Hepatocyte (in vitro differentiated cells): Measurements from ENCODE around the gene ELK4. TPM values are rescaled to one million over a fixed set of nuclear protein-coding genes. Genes with fewer than 3 reads are reported as not detected.

Source experiments
- DNase-seq: peaks from one replicate; pipeline ENCODE4 v3.0.0-alpha.2; 2016; ENCODE audit warnings: low spot score
- H2AFZ ChIP-seq: fragments of 200-600 bp; sonication (generic); 2 replicates; pipeline ENCODE4 v1.6.0; 2016; ENCODE audit warnings: antibody characterized with exemption, mild to moderate bottlenecking
- H3K27ac ChIP-seq: fragments of 200-600 bp; sonication (generic); 2 replicates; pipeline ENCODE4 v1.5.1; 2016; ENCODE audit warnings: mild to moderate bottlenecking
- H3K27me3 ChIP-seq: fragments of 200-600 bp; sonication (generic); 2 replicates; pipeline ENCODE4 v1.6.1; 2016
- H3K36me3 ChIP-seq: fragments of 200-600 bp; sonication (generic); replicated peaks from 2 replicates; pipeline ENCODE4 v1.5.1; 2016; ENCODE audit warnings: low read depth; ENCODE audit not compliant: insufficient read depth
- H3K4me1 ChIP-seq: fragments of 200-600 bp; sonication (generic); 2 replicates; pipeline ENCODE4 v1.5.1; 2016; ENCODE audit warnings: mild to moderate bottlenecking, moderate library complexity; ENCODE audit not compliant: insufficient read depth
- H3K4me2 ChIP-seq: fragments of 200-600 bp; sonication (generic); 2 replicates; pipeline ENCODE4 v1.6.0; 2016
- H3K4me3 ChIP-seq: fragments of 200-600 bp; sonication (generic); 2 replicates; pipeline ENCODE4 v1.5.1; 2016; ENCODE audit warnings: mild to moderate bottlenecking
- H3K79me2 ChIP-seq: fragments of 200-600 bp; sonication (generic); 2 replicates; pipeline ENCODE4 v1.6.0; 2017; ENCODE audit warnings: mild to moderate bottlenecking
- H3K9me2 ChIP-seq: fragments of 200-600 bp; sonication (generic); replicated peaks from 2 replicates; pipeline ENCODE4 v1.6.0; 2017; ENCODE audit warnings: mild to moderate bottlenecking; ENCODE audit not compliant: insufficient read depth
- H3K9me3 ChIP-seq: fragments of 200-600 bp; sonication (generic); 2 replicates; pipeline ENCODE4 v1.5.1; 2016; ENCODE audit warnings: low read depth, mild to moderate bottlenecking
- H4K20me1 ChIP-seq: fragments of 200-600 bp; sonication (generic); 2 replicates; pipeline ENCODE4 v1.6.0; 2016; ENCODE audit warnings: mild to moderate bottlenecking; ENCODE audit not compliant: insufficient read depth, poor library complexity, severe bottlenecking
- EZH2 ChIP-seq: fragments of 200-600 bp; sonication (generic); IDR thresholded peaks from 2 replicates; pipeline ENCODE4 v1.6.1; 2016; ENCODE audit warnings: antibody characterized with exemption, mild to moderate bottlenecking, borderline replicate concordance
- EZH2phosphoT487 ChIP-seq: fragments of 200-600 bp; sonication (generic); IDR thresholded peaks from one replicate; pipeline ENCODE4 v1.6.1; 2018; ENCODE audit warnings: antibody characterized with exemption, mild to moderate bottlenecking, low read depth, moderate library complexity; ENCODE audit not compliant: unreplicated experiment, severe bottlenecking
- WGBS: methylation state at CpG from one replicate; pipeline ENCODE4 v1.1.6; 2016; ENCODE audit warnings: low lambda C conversion rate; ENCODE audit errors: missing lambda C conversion rate; 5-methylcytosine and 5-hydroxymethylcytosine counted together
- polyA plus RNA-seq: library from polyadenylated mRNA; unstranded; fragments of >200 nt; fragmentation: Nextera tagmentation; extraction: Ambion mirVana; gene quantifications from 2 replicates; pipeline ENCODE4 v1.2.1, GENCODE V29; 2016
- total RNA-seq: library from RNA; depleted of rRNA; stranded (reverse); fragments of >200 nt; gene quantifications from 2 replicates; pipeline ENCODE4 v1.2.3, GENCODE V29; 2014
- TF ChIP-seq, protein P1 (sequence below): fragments of 200-600 bp; sonication (generic); IDR thresholded peaks from 2 replicates; pipeline ENCODE4 v1.5.1; 2016; ENCODE audit warnings: antibody characterized with exemption, mild to moderate bottlenecking; ENCODE audit not compliant: poor library complexity

Gene ELK4
- total and polyA plus RNA-seq, 2 experiments from 2014 or later, result 6.1 to 19.1 TPM

DNA sequence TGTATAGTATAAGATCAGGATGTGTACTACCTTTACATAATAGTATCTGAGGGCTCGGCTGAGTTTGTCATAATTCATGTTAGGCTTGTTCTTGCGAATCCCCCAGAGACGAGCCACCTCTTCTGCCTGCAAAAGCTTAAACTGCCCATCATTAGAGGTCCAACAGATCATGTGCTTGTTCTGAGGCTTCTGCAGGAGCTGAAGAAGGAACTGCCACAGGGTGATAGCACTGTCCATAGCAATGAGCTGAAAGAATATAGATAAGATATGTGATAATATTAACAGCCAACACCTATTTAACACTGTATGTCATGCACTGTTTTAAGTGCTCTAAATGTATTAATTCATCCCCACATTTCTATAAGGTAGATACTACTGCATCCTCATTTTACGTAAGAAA, 8.2 kb downstream of the ELK4 start:
- WGBS, result 97% methylated on average over 4 of the region's 4 CpGs
- Histone ChIP-seq H3K36me3 (no peaks in the 10 kb centered on the region), H3K9me2 (no peaks in the 10 kb centered on the region), H3K27me3 (no peaks in the 10 kb centered on the region), H3K79me2 (peaks cover 78% of the 10 kb centered on the region), H3K9me3 (no peaks in the 10 kb centered on the region), H2AFZ (no peak overlapping the region), H3K4me1 (no peaks in the 10 kb centered on the region), H4K20me1 (peaks cover 2% of the 10 kb centered on the region), H3K27ac (no peak overlapping the region), H3K4me3 (no peak overlapping the region), H3K4me2 (no peak overlapping the region)
- TF ChIP-seq EZH2 (no peak), EZH2phosphoT487 (no peak)
- TF ChIP-seq, protein P1, sequence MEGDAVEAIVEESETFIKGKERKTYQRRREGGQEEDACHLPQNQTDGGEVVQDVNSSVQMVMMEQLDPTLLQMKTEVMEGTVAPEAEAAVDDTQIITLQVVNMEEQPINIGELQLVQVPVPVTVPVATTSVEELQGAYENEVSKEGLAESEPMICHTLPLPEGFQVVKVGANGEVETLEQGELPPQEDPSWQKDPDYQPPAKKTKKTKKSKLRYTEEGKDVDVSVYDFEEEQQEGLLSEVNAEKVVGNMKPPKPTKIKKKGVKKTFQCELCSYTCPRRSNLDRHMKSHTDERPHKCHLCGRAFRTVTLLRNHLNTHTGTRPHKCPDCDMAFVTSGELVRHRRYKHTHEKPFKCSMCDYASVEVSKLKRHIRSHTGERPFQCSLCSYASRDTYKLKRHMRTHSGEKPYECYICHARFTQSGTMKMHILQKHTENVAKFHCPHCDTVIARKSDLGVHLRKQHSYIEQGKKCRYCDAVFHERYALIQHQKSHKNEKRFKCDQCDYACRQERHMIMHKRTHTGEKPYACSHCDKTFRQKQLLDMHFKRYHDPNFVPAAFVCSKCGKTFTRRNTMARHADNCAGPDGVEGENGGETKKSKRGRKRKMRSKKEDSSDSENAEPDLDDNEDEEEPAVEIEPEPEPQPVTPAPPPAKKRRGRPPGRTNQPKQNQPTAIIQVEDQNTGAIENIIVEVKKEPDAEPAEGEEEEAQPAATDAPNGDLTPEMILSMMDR, result no peak
- no peak for DNase-seq

DNA sequence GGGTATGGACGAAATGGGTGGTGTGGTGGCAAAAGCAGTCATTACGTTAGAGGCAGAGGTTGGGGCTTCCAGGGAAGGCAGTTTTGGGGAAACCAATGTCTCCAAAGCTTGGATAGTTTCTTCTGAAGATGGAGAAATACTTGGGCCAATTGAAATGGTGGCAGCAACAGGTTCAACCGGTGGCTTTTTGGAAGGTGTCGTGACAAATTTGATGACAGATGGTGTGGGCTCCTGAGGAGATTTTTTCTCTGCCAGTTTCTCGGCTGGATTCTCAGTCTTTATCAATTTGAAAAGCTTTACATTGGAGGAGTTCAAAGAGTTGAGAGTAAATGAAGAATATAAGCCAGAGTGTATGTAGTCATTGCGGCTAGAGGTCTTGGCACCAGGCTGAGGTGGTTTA, 11.5 kb downstream of the ELK4 start:
- Histone ChIP-seq H3K27ac (no peak overlapping the region), H3K27me3 (no peaks in the 10 kb centered on the region), H3K79me2 (peaks cover 52% of the 10 kb centered on the region), H2AFZ (no peak overlapping the region), H3K4me3 (no peak overlapping the region), H3K36me3 (no peaks in the 10 kb centered on the region), H3K4me1 (no peaks in the 10 kb centered on the region), H3K4me2 (no peak overlapping the region), H3K9me2 (no peaks in the 10 kb centered on the region), H3K9me3 (no peaks in the 10 kb centered on the region), H4K20me1 (peaks cover 2% of the 10 kb centered on the region)
- TF ChIP-seq EZH2, result no peak
- TF ChIP-seq, protein P1, result no peak
- no peak for TF ChIP-seq EZH2phosphoT487
- no peak for DNase-seq
- 96% methylated on average over 6 of the region's 6 CpGs for WGBS

DNA sequence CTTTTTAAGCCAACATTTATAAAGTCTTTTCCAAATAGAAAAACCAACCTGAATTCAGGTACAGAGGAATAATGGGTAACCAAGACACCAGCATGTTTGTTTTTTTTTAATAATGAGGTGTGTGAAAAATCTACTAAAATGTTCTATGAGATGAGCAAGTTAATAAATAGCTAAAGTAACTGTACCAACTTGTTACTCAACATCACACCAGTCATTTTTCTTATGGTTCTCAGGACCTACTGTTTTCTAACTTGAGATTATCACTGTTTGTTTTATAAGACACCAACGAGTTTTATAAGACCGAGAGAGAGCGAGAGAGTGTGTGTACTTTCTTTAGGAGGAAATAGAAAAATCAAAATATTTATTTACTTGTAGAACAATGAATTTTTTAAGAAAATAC, 12.4 kb downstream of the ELK4 start:
- H3K79me2 ChIP-seq, result peaks cover 46% of the 10 kb centered on the region
- TF ChIP-seq EZH2 (no peak), EZH2phosphoT487 (no peak)
- TF ChIP-seq, protein P1, result no peak
- H3K9me3 ChIP-seq, result no peaks in the 10 kb centered on the region
- no peak for DNase-seq
- no peak overlapping the region for H2AFZ ChIP-seq
- 69% methylated on average over 3 of the region's 3 CpGs for WGBS
- no peaks in the 10 kb centered on the region for H3K27me3 ChIP-seq
- no peaks in the 10 kb centered on the region for H3K4me1 ChIP-seq
- H3K36me3 ChIP-seq, result no peaks in the 10 kb centered on the region
- no peak overlapping the region for H3K4me3 ChIP-seq
- no peaks in the 10 kb centered on the region for H3K9me2 ChIP-seq
- H3K4me2 ChIP-seq, result no peak overlapping the region
- no peaks in the 10 kb centered on the region for H4K20me1 ChIP-seq
- H3K27ac ChIP-seq, result no peak overlapping the region
